Parathyroid adenoma (tissue), 2 donors: ENCODE data around the gene PPARA.

Experiments
- H2AFZ ChIP-seq: fragments of 300-600 bp; sonication (generic); one replicate; pipeline ENCODE4 v1.7.0; 2017; ENCODE audit warnings: antibody characterized with exemption, mild to moderate bottlenecking
- H3K27ac ChIP-seq: fragments of 300-600 bp; sonication (generic); one replicate; pipeline ENCODE4 v1.7.0; 2017
- H3K27me3 ChIP-seq: fragments of 300-600 bp; sonication (generic); one replicate; pipeline ENCODE4 v1.7.0; 2017; ENCODE audit warnings: low read length; ENCODE audit not compliant: control insufficient read depth, insufficient read depth
- H3K36me3 ChIP-seq: fragments of 300-600 bp; sonication (generic); one replicate; pipeline ENCODE4 v1.7.0; 2017; ENCODE audit warnings: low read length; ENCODE audit not compliant: control insufficient read depth, insufficient read depth
- H3K4me1 ChIP-seq: fragments of 300-600 bp; sonication (generic); one replicate; pipeline ENCODE4 v1.7.0; 2017; ENCODE audit warnings: control low read depth
- H3K4me2 ChIP-seq: fragments of 300-600 bp; sonication (generic); one replicate; pipeline ENCODE4 v1.7.0; 2017; ENCODE audit warnings: low read length
- H3K4me3 ChIP-seq: fragments of 300-600 bp; sonication (generic); one replicate; pipeline ENCODE4 v1.7.0; 2017; ENCODE audit warnings: low read depth, low read length
- H3K79me2 ChIP-seq: fragments of 300-600 bp; sonication (generic); one replicate; pipeline ENCODE4 v1.7.0; 2017; ENCODE audit warnings: control low read depth
- H3K9ac ChIP-seq: fragments of 300-600 bp; sonication (generic); one replicate; pipeline ENCODE4 v1.7.0; 2017; ENCODE audit warnings: mild to moderate bottlenecking
- H3K9me3 ChIP-seq: fragments of 300-600 bp; sonication (generic); one replicate; pipeline ENCODE4 v1.7.0; 2017; ENCODE audit warnings: low read length; ENCODE audit not compliant: control insufficient read depth
- TF ChIP-seq, protein P1 (sequence below): fragments of 300-600 bp; sonication (generic); IDR thresholded peaks from one replicate; pipeline ENCODE4 v1.7.0; 2017; ENCODE audit warnings: antibody characterized with exemption, mild to moderate bottlenecking
- donor health status: primary hyperparathyroidism.

PPARA gene

DNA sequence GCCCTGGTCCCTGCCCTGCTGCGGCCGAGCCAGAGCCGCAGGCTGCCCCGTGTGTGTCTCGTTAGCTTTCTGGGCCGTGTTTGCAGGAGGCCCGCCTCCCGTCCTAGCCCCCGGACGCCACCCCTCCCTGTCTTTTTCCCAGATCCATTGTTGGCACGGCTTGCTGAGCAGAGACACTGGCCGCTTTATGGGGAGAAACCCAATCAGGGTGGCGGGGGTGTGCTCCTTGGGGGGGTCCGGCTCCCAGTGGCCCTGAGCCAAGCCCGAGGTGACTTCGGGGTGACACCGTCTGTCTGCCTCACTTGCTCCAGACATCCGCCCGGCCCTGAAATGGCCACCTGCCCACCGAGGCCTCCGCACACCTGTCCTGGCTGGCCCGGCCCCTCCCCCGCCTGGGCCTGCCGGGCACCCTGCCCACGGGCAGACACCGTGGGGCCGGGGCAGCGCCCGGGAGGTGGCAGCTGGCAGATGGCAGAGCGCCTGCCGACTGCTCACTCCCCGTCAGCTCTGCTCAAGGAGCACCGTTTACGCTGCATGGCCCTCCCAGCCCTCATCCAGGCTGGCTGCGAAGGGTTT, 43.1 kb upstream of the PPARA start:
- H3K4me3 ChIP-seq, result no peak overlapping the region
- no peak overlapping the region for H3K9ac ChIP-seq
- no peaks in the 10 kb centered on the region for H3K36me3 ChIP-seq
- no peaks in the 10 kb centered on the region for H3K79me2 ChIP-seq
- no peaks in the 10 kb centered on the region for H3K4me1 ChIP-seq
- no peaks in the 10 kb centered on the region for H3K27me3 ChIP-seq
- no peak overlapping the region for H3K27ac ChIP-seq
- TF ChIP-seq, protein P1, sequence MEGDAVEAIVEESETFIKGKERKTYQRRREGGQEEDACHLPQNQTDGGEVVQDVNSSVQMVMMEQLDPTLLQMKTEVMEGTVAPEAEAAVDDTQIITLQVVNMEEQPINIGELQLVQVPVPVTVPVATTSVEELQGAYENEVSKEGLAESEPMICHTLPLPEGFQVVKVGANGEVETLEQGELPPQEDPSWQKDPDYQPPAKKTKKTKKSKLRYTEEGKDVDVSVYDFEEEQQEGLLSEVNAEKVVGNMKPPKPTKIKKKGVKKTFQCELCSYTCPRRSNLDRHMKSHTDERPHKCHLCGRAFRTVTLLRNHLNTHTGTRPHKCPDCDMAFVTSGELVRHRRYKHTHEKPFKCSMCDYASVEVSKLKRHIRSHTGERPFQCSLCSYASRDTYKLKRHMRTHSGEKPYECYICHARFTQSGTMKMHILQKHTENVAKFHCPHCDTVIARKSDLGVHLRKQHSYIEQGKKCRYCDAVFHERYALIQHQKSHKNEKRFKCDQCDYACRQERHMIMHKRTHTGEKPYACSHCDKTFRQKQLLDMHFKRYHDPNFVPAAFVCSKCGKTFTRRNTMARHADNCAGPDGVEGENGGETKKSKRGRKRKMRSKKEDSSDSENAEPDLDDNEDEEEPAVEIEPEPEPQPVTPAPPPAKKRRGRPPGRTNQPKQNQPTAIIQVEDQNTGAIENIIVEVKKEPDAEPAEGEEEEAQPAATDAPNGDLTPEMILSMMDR, result no peak
- H2AFZ ChIP-seq, result no peak overlapping the region
- no peak overlapping the region for H3K4me2 ChIP-seq
- no peaks in the 10 kb centered on the region for H3K9me3 ChIP-seq

GRCh38 chr22:46107753-46108563, 42.4 kb upstream of the PPARA start:
- Histone ChIP-seq H2AFZ (no peak overlapping the region), H3K27me3 (no peaks in the 10 kb centered on the region), H3K27ac (no peak overlapping the region), H3K4me3 (no peak overlapping the region), H3K4me2 (no peak overlapping the region), H3K4me1 (no peaks in the 10 kb centered on the region), H3K79me2 (no peaks in the 10 kb centered on the region), H3K9ac (no peak overlapping the region), H3K9me3 (no peaks in the 10 kb centered on the region), H3K36me3 (no peaks in the 10 kb centered on the region)
- TF ChIP-seq, protein P1, result no peak

GRCh38 chr22:46108564-46109473, 41.5 kb upstream of the PPARA start:
- Histone ChIP-seq H3K36me3 (no peaks in the 10 kb centered on the region), H3K9ac (no peak overlapping the region), H2AFZ (no peak overlapping the region), H3K4me2 (no peak overlapping the region), H3K27ac (no peak overlapping the region), H3K4me3 (no peak overlapping the region), H3K27me3 (no peaks in the 10 kb centered on the region), H3K79me2 (no peaks in the 10 kb centered on the region), H3K4me1 (no peaks in the 10 kb centered on the region), H3K9me3 (no peaks in the 10 kb centered on the region)
- TF ChIP-seq, protein P1, result no peak

GRCh38 chr22:46109474-46110003, 40.8 kb upstream of the PPARA start:
- Histone ChIP-seq H3K36me3 (no peaks in the 10 kb centered on the region), H3K27ac (no peak overlapping the region), H3K79me2 (no peaks in the 10 kb centered on the region), H3K9me3 (no peaks in the 10 kb centered on the region), H3K4me1 (no peaks in the 10 kb centered on the region), H2AFZ (no peak overlapping the region), H3K4me3 (no peak overlapping the region), H3K27me3 (no peaks in the 10 kb centered on the region), H3K9ac (no peak overlapping the region), H3K4me2 (no peak overlapping the region)
- TF ChIP-seq, protein P1, result no peak
